ENCODE measurements around the gene KMT2E.

KMT2E gene

DNA sequence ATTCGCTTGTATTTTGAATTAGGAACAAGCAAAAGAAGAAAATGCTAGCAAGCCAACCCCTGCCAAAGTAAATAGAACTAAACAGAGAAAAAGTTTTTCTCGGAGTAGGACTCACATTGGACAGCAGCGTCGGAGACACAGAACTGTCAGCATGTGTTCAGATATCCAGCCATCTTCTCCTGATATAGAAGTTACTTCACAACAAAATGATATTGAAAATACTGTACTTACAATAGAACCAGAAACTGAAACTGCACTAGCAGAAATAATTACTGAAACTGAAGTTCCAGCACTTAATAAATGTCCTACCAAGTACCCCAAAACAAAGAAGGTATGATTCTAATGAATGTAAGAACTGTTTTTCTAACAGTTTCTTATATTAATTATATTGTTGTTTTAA lies 87.9 kb downstream of the KMT2E start (continued):
- TF ChIP-seq, protein P1, sequence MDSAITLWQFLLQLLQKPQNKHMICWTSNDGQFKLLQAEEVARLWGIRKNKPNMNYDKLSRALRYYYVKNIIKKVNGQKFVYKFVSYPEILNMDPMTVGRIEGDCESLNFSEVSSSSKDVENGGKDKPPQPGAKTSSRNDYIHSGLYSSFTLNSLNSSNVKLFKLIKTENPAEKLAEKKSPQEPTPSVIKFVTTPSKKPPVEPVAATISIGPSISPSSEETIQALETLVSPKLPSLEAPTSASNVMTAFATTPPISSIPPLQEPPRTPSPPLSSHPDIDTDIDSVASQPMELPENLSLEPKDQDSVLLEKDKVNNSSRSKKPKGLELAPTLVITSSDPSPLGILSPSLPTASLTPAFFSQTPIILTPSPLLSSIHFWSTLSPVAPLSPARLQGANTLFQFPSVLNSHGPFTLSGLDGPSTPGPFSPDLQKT (IDR thresholded peaks at IDR 0.05; ENCODE audit: borderline replicate concordance, low read depth, low read length) = no peak
- TF ChIP-seq ZSCAN16 (tag by site-specific recombination; IDR thresholded peaks at IDR 0.05) = no peak

DNA sequence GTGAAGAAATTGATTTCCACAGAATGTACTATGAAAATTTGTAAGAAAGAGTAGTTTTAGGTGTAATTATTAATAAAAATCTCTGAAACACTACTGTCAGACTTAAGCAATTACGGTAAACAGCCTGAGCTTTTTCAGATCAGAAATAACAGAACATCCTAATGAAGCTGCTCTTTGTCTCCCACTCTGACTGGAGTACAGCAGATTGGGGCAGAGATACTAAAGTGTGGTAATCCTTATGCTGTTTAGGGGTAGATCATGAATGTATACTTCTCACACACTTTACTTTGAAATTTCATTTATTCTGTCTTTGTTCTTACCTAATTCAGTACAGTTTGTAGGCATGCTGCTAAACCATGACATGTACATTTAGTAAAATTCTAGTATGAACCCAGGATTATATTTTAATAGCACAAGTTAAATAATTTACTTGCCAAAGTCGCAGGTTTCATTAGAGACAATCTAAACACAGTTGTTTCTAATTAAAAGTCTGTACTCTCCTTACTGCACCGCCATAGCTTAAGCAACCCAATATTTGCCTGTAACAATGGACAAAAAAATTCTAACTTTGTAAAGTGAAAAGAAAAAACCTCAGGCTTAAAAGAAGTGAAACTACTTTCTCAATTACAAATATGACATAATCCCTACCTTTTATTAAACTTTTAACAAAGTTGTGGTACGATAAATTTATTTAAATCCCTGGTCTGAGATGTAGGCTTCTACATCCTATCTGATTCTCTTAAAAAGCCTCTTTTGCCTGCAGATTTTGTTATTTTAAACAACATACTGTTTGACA lies 88.8 kb downstream of the KMT2E start:
- no peak overlapping the region for H3K4me3 ChIP-seq (ENCODE audit: low read depth, low read length)
- no peaks in the 10 kb centered on the region for H3K9me3 ChIP-seq (ENCODE audit: control insufficient read depth, insufficient read depth, low read depth, low read length)
- TF ChIP-seq ZBTB21 (tag by site-specific recombination; IDR thresholded peaks at IDR 0.05) = no peak
- TF ChIP-seq KLF9 (tag by site-specific recombination; IDR thresholded peaks at IDR 0.05; ENCODE audit: low read depth) = no peak
- no peak for TF ChIP-seq ZNF768 (tag by site-specific recombination; IDR thresholded peaks at IDR 0.05)
- TF ChIP-seq, protein P2, sequence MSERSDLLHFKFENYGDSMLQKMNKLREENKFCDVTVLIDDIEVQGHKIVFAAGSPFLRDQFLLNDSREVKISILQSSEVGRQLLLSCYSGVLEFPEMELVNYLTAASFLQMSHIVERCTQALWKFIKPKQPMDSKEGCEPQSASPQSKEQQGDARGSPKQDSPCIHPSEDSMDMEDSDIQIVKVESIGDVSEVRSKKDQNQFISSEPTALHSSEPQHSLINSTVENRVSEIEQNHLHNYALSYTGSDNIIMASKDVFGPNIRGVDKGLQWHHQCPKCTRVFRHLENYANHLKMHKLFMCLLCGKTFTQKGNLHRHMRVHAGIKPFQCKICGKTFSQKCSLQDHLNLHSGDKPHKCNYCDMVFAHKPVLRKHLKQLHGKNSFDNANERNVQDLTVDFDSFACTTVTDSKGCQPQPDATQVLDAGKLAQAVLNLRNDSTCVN (tag by site-specific recombination; optimal IDR thresholded peaks at IDR 0.05) = no peak
- TF ChIP-seq ZNF202 (tag by site-specific recombination; IDR thresholded peaks at IDR 0.05; ENCODE audit: borderline replicate concordance) = no peak
- TF ChIP-seq ZNF791 (tag by site-specific recombination; IDR thresholded peaks at IDR 0.05) = no peak
- TF ChIP-seq ZNF529 (tag by site-specific recombination; IDR thresholded peaks at IDR 0.05; ENCODE audit: insufficient replicate concordance) = no peak
- TF ChIP-seq ZNF610 (tag by site-specific recombination; IDR thresholded peaks at IDR 0.05; ENCODE audit: borderline replicate concordance) = no peak
- no peak for TF ChIP-seq GFI1B (tag by site-specific recombination; IDR thresholded peaks at IDR 0.05)
- TF ChIP-seq, protein P3, sequence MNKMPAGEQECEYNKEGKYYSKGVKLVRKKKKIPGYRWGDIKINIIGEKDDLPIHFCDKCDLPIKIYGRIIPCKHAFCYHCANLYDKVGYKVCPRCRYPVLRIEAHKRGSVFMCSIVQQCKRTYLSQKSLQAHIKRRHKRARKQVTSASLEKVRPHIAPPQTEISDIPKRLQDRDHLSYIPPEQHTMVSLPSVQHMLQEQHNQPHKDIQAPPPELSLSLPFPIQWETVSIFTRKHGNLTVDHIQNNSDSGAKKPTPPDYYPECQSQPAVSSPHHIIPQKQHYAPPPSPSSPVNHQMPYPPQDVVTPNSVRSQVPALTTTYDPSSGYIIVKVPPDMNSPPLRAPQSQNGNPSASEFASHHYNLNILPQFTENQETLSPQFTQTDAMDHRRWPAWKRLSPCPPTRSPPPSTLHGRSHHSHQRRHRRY (tag by site-specific recombination; IDR thresholded peaks at IDR 0.05) = no peak
- no peak for TF ChIP-seq HOXA7 (CRISPR knock-in tag; IDR thresholded peaks at IDR 0.05; ENCODE audit: borderline replicate concordance)
- no peak for TF ChIP-seq ZNF658 (tag by site-specific recombination; IDR thresholded peaks at IDR 0.05)
- H3K27ac ChIP-seq (ENCODE audit: extremely low read depth, low read depth, low read length) = no peak overlapping the region
- ChIA-PET CTCF (interaction anchor here (1.1 kb wide), 1 partner anchor 121 kb away, joined by 6 read pairs; no protein-coding TSS in a partner anchor), POLR2A (no interaction called here)
- 0 out of 2 replicates have a peak, but pooled peaks cover 2% of the 10 kb centered on the region for H3K4me1 ChIP-seq (ENCODE audit: control insufficient read depth, insufficient read depth, low read length)
- H3K36me3 ChIP-seq (ENCODE audit: control insufficient read depth in 2 of 2, insufficient read depth in 1 of 2, low read length in 2 of 2) = peaks cover 33 to 54% of the 10 kb centered on the region in 2 experiments

DNA sequence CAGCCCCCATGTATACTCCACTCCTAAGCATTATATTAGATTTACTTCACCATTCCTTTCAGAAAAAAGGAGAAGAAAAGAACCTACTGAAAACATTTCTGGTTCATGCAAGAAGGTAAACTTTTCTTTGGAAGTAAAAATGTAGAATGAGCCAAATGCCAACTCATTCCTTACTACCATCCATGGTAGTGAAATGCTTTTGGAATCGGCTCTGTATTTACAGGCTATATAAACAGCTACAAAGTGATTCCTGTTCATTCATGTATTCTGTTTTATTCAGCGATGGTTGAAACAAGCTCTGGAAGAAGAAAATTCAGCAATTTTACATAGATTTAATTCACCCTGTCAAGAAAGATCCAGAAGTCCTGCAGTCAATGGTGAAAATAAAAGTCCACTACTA lies 91.6 kb downstream of the KMT2E start:
- CTCF ChIA-PET = no interaction called here
- Histone ChIP-seq H3K4me3 (ENCODE audit: low read depth, low read length) (no peak overlapping the region), H3K4me1 (ENCODE audit: control insufficient read depth, insufficient read depth, low read length) (no peaks in the 10 kb centered on the region), H3K9me3 (ENCODE audit: control insufficient read depth, insufficient read depth, low read depth, low read length) (no peaks in the 10 kb centered on the region), H3K36me3 (ENCODE audit: control insufficient read depth in 2 of 2, insufficient read depth in 1 of 2, low read length in 2 of 2) (peaks cover 44 to 72% of the 10 kb centered on the region in 2 experiments), H3K27ac (ENCODE audit: extremely low read depth, low read depth, low read length) (no peak overlapping the region)
- POLR2A ChIA-PET = no interaction called here
- TF ChIP-seq MYNN (tag by site-specific recombination; IDR thresholded peaks at IDR 0.05; ENCODE audit: borderline replicate concordance) (no peak), ZNF843 (tag by site-specific recombination; IDR thresholded peaks at IDR 0.05) (no peak), ZSCAN30 (tag by site-specific recombination; IDR thresholded peaks at IDR 0.05) (no peak), GLI2 (tag by site-specific recombination; IDR thresholded peaks at IDR 0.05; ENCODE audit: borderline replicate concordance, low read depth) (no peak), ZNF555 (tag by site-specific recombination; conservative IDR thresholded peaks at IDR 0.05) (no peak), ZNF707 (tag by site-specific recombination; IDR thresholded peaks at IDR 0.05) (no peak), ZNF433 (tag by site-specific recombination; IDR thresholded peaks at IDR 0.05; ENCODE audit: low read depth) (no peak), ZNF548 (tag by site-specific recombination; IDR thresholded peaks at IDR 0.05) (no peak), ZNF670 (tag by site-specific recombination; IDR thresholded peaks at IDR 0.05; ENCODE audit: low read depth) (no peak), ZNF426 (tag by site-specific recombination; IDR thresholded peaks at IDR 0.05) (no peak), ZNF777 (tag by site-specific recombination; IDR thresholded peaks at IDR 0.05; ENCODE audit: borderline replicate concordance) (no peak), ZNF274 (IDR thresholded peaks at IDR 0.05; ENCODE audit: low read length) (no peak), ZNF274 (tag by site-specific recombination; IDR thresholded peaks at IDR 0.05; ENCODE audit: borderline replicate concordance) (no peak)
- TF ChIP-seq, protein P2 (tag by site-specific recombination; optimal IDR thresholded peaks at IDR 0.05) = no peak
- TF ChIP-seq, protein P4, sequence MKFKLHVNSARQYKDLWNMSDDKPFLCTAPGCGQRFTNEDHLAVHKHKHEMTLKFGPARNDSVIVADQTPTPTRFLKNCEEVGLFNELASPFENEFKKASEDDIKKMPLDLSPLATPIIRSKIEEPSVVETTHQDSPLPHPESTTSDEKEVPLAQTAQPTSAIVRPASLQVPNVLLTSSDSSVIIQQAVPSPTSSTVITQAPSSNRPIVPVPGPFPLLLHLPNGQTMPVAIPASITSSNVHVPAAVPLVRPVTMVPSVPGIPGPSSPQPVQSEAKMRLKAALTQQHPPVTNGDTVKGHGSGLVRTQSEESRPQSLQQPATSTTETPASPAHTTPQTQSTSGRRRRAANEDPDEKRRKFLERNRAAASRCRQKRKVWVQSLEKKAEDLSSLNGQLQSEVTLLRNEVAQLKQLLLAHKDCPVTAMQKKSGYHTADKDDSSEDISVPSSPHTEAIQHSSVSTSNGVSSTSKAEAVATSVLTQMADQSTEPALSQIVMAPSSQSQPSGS (tag by site-specific recombination; IDR thresholded peaks at IDR 0.05; ENCODE audit: low read depth) = no peak

Measured in HEK293 (cell line).